NCI-H1417 treated with DMSO at 0.1 percent for 48 hours (cell line): ENCODE results near the gene PCED1B.
"Not testable (repeated sequence)": the region's sequence is repeated elsewhere in the genome, so short reads cannot be mapped to it uniquely, and the experiment has no call there.

Experiments used
- DNase-seq: peaks from one replicate; lab custom pipeline; 2025; lab: John Stamatoyannopoulos, UW

The PCED1B gene

DNA sequence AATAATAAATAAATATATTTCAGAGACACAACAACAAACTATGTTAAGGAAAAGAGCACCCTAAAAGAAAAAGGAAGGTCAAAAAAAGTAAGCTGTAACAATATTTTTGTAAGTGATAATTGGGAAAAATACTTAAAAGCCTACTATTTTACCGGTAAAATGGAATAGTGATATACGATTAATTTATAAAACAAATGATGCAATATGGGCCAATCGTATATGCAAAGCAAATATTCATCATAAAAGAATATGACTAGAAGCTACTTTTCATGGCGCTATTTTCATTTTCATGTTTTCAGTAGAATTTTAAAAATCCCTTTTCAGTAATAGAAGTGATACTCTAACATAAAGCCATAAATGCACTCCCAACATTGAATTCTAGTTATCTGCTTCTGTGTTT is 131.4 kb downstream of the PCED1B start:
- no peak for DNase-seq

DNA sequence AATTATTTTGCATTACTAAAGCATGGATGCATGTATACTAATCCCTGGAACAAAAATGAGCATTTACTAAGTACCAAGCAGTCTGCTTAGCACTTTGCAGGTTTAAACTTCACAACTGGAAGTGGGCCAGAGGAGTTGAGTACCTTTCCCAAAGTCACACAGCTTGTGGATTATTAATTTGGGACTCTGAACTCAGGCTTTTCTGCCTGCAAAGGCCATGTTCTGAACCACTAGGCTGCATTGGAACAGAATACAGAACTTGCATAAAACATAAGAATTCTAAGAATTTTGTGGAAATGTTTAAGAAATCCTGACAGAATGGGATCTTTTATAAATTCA is 133.2 kb downstream of the PCED1B start:
- no peak for DNase-seq

GRCh38 chr12:47213396-47213795 is 134.0 kb downstream of the PCED1B start:
- no peak for DNase-seq

- no peak for DNase-seq
Observed at GRCh38 chr12:47214001-47214619, 134.7 kb downstream of the PCED1B start.

DNA sequence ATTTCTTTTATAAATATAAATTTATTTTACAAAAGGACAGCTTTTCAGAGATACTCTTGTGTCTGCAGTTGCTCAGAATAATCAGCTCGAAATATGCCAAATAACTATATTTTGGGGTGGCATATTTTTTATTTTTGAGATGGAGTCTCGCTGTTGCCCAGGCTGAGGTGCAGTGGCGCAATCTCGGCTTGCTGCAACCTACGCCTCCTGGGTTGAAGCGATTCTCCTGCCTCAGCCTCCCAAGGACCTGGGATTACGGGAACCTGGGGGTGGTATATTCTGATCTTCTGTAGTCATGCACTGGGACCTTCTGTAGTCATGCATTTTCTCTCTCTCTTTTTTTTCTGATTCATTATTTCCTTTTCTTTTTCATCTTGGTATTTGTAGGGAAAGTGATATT is 135.3 kb downstream of the PCED1B start:
- DNase-seq: no peak

- DNase-seq: no peak
Observed at GRCh38 chr12:47216150-47216677, 136.8 kb downstream of the PCED1B start.

GRCh38 chr12:47217595-47217869 is 138.1 kb downstream of the PCED1B start:
- not testable (repeated sequence) for DNase-seq

- DNase-seq: no peak
Observed at GRCh38 chr12:47218191-47218654, 138.8 kb downstream of the PCED1B start.

GRCh38 chr12:47219243-47219642 is 139.8 kb downstream of the PCED1B start:
- no peak for DNase-seq

- DNase-seq: no peak
Observed at GRCh38 chr12:47221256-47222023, 142.0 kb downstream of the PCED1B start.

GRCh38 chr12:47222520-47223030 is 143.2 kb downstream of the PCED1B start:
- DNase-seq: no peak

GRCh38 chr12:47223031-47223847 is 143.8 kb downstream of the PCED1B start:
- no peak for DNase-seq

GRCh38 chr12:47223848-47224213 is 144.4 kb downstream of the PCED1B start:
- no peak for DNase-seq

DNA sequence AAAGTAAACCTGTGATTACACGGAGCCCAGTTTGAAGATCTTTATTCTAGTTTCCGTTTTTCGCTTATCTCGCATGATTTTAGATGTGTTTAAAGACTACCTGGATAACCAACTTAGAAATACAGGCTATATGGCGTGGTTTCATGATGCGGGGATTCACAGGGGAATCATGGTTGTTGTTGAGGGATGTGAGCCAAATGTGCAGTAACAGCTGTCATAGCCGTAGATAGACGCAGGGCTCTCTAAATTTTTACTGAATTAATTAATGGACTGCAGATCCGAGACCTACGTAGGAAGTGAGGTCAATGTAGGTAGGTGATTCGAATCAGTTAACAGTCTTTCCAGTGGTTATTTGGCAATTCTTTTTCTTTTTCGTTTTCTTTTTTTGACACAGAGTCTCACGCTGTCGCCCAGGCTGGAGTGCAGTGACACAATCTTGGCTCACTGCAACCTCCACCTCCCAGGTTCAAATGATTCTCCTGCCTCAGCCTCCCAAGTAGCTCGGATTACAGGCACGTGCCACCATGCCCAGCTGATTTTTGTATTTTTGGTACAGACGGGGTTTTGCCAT is 145.2 kb downstream of the PCED1B start:
- DNase-seq: no peak

DNA sequence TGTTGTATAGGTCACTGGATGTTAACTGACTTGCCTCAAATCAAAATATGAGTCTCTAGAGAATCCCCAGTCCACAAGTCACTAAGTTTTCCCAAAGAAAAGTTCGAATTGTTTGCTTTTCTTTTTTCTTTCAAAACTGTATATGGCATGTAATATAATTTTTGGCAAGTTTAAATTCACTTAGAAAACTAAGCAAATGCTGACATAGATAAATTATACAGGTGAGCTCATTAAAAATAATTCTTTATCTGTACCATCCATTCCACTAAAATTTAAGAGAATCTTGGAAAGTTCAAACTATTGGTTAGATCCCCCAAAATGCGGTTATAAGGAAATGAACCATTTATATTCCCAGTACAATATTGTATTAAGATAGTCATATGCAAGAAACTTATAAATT is 145.9 kb downstream of the PCED1B start:
- DNase-seq: no peak

DNA sequence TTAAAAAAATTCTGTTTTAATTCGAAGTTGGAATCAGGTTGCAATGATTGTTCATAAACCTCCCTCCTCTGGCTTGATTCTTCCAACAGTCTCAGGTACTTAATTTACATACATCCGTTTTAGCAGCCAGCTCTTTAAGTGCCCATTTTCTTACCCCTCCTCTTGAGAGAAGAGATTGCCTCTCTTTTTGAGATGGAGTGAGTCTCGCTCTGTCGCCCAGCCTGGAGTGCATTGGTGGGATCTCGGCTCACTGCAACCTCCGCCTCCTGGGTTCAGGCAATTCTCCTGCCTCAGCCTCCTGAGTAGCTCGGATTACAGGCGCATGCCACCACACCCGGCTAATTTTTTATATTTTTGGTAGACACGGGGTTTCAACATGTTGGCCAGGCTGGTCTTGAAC is 146.8 kb downstream of the PCED1B start:
- DNase-seq: no peak

- DNase-seq: no peak
Observed at GRCh38 chr12:47228802-47229201, 149.4 kb downstream of the PCED1B start.

DNA sequence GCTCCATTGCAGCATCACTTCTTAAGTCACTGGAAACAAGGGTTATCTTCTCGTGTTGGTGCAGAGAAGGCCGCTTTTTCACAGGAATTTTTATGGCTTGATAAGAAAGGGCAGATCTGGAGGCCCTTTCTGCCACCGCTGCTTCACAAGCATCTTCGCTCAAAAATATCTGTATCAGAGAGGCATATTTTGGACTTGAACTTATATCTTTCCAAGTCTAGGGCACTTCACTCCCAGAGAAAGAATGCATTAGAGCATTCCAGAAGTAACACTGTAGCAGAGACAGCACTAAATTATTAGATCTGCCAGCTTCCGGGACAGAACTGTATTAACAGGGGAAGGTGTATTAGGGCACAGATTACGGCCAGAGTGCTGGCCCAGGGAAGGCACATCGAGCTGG is 152.0 kb downstream of the PCED1B start:
- DNase-seq: no peak

- no peak for DNase-seq
Observed at GRCh38 chr12:47234576-47235141, 155.2 kb downstream of the PCED1B start.

GRCh38 chr12:47235258-47236040 is 156.0 kb downstream of the PCED1B start:
- DNase-seq: no peak

- DNase-seq: no peak
Observed at GRCh38 chr12:47236109-47236714, 156.8 kb downstream of the PCED1B start.
